ENCODE measurements around the gene NAV1. TPM values are rescaled to one million over a fixed set of nuclear protein-coding genes. Genes with fewer than 3 reads are reported as not detected.

Gene NAV1
- total RNA-seq, 4 donors from 2014 or later: 11.4 to 35.8 (median 18.0) TPM

DNA sequence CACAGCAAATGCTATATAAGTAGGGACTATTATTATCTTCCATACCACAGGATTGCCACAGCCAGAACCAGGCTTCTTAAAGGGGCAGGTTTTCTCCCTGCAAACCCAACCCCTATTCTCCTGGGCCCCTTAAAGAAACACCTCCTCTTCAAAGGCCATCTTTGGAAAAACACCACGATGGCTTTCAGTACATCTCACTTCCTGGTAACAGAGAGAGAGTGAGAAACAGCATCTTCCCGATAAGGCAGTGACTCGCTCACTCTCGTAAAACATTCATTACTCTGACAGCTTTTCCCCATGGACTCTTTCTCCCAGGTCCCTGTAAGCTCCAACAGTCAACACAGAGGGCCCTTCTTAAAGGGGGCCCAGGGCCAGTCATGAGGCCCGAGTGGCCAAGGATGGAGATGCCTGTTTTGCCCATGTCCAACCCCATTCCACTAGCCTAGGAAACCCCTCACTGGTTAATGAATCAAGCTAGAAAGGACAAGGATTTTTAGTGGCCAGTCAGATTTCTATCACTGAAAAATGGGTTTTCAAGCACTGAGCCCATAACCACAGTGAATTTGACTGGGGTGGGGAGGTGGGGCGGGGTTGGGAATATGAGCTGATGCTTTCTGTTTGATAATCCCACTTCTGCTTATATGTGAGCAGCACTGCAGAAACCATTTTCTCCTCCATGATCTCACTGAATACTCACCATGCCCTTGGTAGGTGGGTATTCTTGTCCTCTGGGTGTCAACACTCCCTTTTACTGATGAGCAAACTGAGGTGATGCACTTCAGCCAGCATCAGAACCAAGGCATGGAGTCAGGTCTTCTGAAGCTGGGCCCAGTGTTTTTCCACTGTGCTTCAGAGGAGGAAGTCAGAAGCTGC is 3.6 kb upstream of the NAV1 start:
- H3K9me3 ChIP-seq: no peaks in the 10 kb centered on the region
- peak; percentile 32 for ATAC-seq
- H3K4me3 ChIP-seq: no peak overlapping the region
- no peaks in the 10 kb centered on the region for H3K36me3 ChIP-seq
- TF ChIP-seq POLR2AphosphoS5 (IDR thresholded peaks at IDR 0.05): peak; percentile 60
- TF ChIP-seq, protein P1, sequence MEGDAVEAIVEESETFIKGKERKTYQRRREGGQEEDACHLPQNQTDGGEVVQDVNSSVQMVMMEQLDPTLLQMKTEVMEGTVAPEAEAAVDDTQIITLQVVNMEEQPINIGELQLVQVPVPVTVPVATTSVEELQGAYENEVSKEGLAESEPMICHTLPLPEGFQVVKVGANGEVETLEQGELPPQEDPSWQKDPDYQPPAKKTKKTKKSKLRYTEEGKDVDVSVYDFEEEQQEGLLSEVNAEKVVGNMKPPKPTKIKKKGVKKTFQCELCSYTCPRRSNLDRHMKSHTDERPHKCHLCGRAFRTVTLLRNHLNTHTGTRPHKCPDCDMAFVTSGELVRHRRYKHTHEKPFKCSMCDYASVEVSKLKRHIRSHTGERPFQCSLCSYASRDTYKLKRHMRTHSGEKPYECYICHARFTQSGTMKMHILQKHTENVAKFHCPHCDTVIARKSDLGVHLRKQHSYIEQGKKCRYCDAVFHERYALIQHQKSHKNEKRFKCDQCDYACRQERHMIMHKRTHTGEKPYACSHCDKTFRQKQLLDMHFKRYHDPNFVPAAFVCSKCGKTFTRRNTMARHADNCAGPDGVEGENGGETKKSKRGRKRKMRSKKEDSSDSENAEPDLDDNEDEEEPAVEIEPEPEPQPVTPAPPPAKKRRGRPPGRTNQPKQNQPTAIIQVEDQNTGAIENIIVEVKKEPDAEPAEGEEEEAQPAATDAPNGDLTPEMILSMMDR (IDR thresholded peaks at IDR 0.05): no peak
- peak overlapping the region; percentile 13 to 89 (median 85) for H3K27ac ChIP-seq
- WGBS, 2 donors (ENCODE audit: low coverage in 1 of 2): 18 to 33% methylated on average over 6 of the region's 6 CpGs
- peaks cover 3% of the 10 kb centered on the region for H3K27me3 ChIP-seq
- peaks cover 0 to 80% (median 35%) of the 10 kb centered on the region in 3 donors for H3K4me1 ChIP-seq

DNA sequence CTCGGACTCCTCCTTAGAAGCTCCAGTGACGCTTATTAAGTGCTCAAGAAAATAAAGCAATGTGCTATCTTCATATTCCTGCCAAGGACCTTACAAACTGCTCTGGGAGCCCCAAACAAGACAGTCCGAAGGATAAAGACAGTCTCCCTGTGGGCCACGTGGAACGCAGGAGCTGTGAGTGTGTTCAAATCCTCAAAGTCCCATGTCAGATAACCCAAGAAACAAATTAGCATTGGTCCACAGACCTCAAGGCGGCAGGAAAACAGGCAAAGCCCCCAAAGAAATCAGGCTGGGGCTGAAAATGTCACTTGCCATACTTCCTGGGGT is 3.0 kb upstream of the NAV1 start:
- Histone ChIP-seq H3K27me3 (peaks cover 3% of the 10 kb centered on the region), H3K9me3 (no peaks in the 10 kb centered on the region), H3K4me1 (peaks cover 0 to 80% (median 35%) of the 10 kb centered on the region in 3 donors), H3K36me3 (no peaks in the 10 kb centered on the region), H3K4me3 (no peak overlapping the region), H3K27ac (peak overlapping the region; percentile 7 to 89 (median 85))
- ATAC-seq: no peak
- 58 to 73% methylated on average over 2 to 4 of the region's 6 CpGs for WGBS, 2 donors (ENCODE audit: low coverage in 1 of 2)
- TF ChIP-seq, protein P1 (IDR thresholded peaks at IDR 0.05): no peak
- TF ChIP-seq POLR2A (IDR thresholded peaks at IDR 0.05): no peak
- no peak for TF ChIP-seq POLR2AphosphoS5 (IDR thresholded peaks at IDR 0.05)
- no peak for TF ChIP-seq EP300 (IDR thresholded peaks at IDR 0.05)

DNA sequence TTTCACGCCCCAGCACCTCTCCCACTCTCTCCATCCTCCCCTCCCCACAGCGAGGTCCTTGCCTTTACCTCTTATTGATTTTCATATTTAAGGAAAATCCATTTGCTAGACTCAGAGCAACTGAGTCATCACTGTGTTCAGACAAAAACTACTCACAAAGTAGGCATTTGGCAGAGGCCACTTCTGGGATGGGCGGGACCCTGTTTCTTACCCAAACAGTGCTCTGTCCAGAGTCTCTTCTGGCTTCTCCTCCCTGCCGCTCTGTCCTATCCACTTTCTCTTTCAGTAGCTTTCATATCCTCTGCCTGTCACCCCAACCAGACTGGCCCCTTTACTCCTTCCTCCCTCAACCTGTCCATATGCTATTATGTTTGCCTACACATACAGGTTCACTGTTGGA is 2.4 kb upstream of the NAV1 start:
- no peaks in the 10 kb centered on the region for H3K9me3 ChIP-seq
- 49 to 63% methylated on average over 3 to 4 of the region's 4 CpGs for WGBS, 2 donors (ENCODE audit: low coverage in 1 of 2)
- H3K4me3 ChIP-seq: no peak overlapping the region
- H3K27ac ChIP-seq: peak overlapping the region; percentile 7 to 89 (median 85)
- peaks cover 0 to 80% (median 34%) of the 10 kb centered on the region in 3 donors for H3K4me1 ChIP-seq
- ATAC-seq: peak; percentile 59
- H3K36me3 ChIP-seq: no peaks in the 10 kb centered on the region
- TF ChIP-seq, protein P1 (IDR thresholded peaks at IDR 0.05): no peak
- no peak for TF ChIP-seq POLR2A (IDR thresholded peaks at IDR 0.05)
- TF ChIP-seq POLR2AphosphoS5 (IDR thresholded peaks at IDR 0.05): no peak
- TF ChIP-seq EP300 (IDR thresholded peaks at IDR 0.05): no peak
- peaks cover 3% of the 10 kb centered on the region for H3K27me3 ChIP-seq

DNA sequence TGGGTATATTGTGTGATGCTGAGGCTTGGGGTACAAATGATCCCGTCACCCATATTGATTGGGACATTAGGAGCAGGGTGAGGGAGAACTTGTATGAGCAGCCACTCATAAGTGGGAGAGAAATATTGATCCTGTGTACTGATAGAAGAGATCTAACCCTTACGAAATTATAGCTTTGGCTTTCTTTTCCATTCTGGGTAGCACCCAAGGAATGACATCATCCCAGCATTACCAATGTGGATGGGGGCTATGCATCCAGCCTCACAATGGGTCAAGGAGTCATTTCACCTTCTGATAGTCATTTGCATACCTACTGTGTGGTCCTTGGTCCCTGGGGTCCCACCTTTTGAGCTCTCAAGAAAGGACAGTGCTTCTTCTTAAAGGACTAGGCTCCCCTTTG is 1.9 kb upstream of the NAV1 start:
- no peak overlapping the region for H3K4me3 ChIP-seq
- whole genome bisulfite sequencing, 2 donors (ENCODE audit: low coverage in 1 of 2): 78% methylated on average over 2 of the region's 2 CpGs; no CpG with 5 or more reads in 1 of the 2 donors
- TF ChIP-seq, protein P1 (IDR thresholded peaks at IDR 0.05): no peak
- TF ChIP-seq POLR2A (IDR thresholded peaks at IDR 0.05) (no peak), POLR2AphosphoS5 (IDR thresholded peaks at IDR 0.05) (no peak), EP300 (IDR thresholded peaks at IDR 0.05) (no peak)
- peak overlapping the region in 3 of 4 donors; percentile 83 to 89 (median 87) for H3K27ac ChIP-seq
- peaks cover 0 to 80% (median 35%) of the 10 kb centered on the region in 3 donors for H3K4me1 ChIP-seq
- ATAC-seq: no peak
- H3K27me3 ChIP-seq: peaks cover 3% of the 10 kb centered on the region
- H3K36me3 ChIP-seq: no peaks in the 10 kb centered on the region
- H3K9me3 ChIP-seq: no peaks in the 10 kb centered on the region

DNA sequence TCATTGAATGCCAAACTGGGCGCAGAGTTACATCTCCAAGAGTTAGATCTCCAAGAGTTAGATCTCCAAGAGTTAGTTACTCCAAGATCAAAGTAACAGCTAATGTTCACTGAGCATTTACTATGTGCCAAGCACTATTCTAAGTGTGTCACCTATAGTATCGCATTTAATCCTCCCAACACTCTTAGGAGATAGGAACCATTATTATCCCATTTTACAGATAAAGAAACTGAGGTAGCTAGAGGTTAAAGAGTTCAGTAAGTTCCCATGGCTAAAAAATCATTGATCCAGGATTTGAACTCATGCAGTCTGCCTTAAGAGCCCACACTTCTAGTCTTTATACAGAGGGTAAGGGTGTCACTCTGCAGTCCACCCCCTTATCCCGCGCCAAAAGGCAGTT is 1.5 kb upstream of the NAV1 start:
- WGBS, 2 donors (ENCODE audit: low coverage in 1 of 2): 97 to 100% methylated on average over 2 to 4 of the region's 4 CpGs
- Histone ChIP-seq H3K27ac (peak overlapping the region in 3 of 4 donors; percentile 83 to 89 (median 87)), H3K9me3 (no peaks in the 10 kb centered on the region), H3K36me3 (no peaks in the 10 kb centered on the region), H3K27me3 (peaks cover 3% of the 10 kb centered on the region), H3K4me1 (peaks cover 0 to 80% (median 35%) of the 10 kb centered on the region in 3 donors), H3K4me3 (no peak overlapping the region)
- ATAC-seq: no peak
- TF ChIP-seq EP300 (IDR thresholded peaks at IDR 0.05) (no peak), POLR2AphosphoS5 (IDR thresholded peaks at IDR 0.05) (no peak), POLR2A (IDR thresholded peaks at IDR 0.05) (no peak)
- TF ChIP-seq, protein P1 (IDR thresholded peaks at IDR 0.05): no peak
